Stimulated activated CD8-positive, alpha-beta memory T cell treated with anti-CD3 and anti-CD28 coated beads, Interleukin-7, amount 100 ng/mL, for 1 hour (primary cell): ENCODE results near the gene L1TD1.
"Not testable (repeated sequence)": the region's sequence is repeated elsewhere in the genome, so short reads cannot be mapped to it uniquely, and the experiment has no call there.

Experiments
- DNase-seq, 2 donors: peaks; one replicate each; pipeline ENCODE4 v3.0.0-alpha.2; 2020; ENCODE audit warnings: low read depth in 2 of 2

Gene L1TD1

GRCh38 chr1:62198069-62198780 is 3.6 kb downstream of the L1TD1 start:
- no peak for DNase-seq

DNA sequence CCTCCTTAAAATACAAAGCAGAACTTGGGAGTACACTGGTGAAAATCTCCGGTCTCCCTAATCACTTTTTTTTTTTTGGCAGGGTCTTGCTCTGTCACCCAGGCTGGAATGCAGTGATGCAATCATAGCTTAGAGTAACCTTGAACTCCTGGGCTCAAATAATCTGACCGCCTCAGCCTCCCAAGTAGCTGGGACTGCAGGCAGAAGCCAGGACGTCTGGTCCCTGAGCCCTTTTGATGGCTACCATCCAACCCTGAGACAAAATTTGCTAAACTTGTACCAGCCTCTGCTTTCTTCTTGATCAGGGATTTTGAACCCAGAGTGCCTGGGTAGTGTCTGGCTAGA is 4.1 kb downstream of the L1TD1 start:
- no peak for DNase-seq

- no peak for DNase-seq
Measured at GRCh38 chr1:62207187-62207586, 12.5 kb downstream of the L1TD1 start.

GRCh38 chr1:62208087-62208486 is 13.4 kb downstream of the L1TD1 start:
- no peak for DNase-seq

DNA sequence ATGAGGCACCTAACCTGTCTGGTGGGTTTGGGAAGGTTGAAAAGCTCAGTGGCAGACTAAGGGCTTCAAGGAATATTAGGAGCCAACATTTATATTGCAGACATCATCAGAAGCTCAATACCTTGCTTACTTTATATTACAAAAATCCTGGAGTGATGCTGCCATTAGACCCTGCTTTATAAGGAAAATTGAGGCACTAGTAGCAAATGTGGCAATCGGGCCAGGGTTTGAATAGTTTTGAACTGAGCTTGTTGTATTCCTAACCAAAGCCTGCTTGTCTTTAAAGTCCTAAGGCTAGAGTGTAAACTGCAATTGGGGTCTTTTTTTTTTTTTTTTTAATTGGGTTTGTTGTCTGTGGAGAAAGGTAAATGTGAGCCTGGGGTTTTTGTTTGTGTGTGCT is 14.3 kb downstream of the L1TD1 start:
- no peak for DNase-seq

DNA sequence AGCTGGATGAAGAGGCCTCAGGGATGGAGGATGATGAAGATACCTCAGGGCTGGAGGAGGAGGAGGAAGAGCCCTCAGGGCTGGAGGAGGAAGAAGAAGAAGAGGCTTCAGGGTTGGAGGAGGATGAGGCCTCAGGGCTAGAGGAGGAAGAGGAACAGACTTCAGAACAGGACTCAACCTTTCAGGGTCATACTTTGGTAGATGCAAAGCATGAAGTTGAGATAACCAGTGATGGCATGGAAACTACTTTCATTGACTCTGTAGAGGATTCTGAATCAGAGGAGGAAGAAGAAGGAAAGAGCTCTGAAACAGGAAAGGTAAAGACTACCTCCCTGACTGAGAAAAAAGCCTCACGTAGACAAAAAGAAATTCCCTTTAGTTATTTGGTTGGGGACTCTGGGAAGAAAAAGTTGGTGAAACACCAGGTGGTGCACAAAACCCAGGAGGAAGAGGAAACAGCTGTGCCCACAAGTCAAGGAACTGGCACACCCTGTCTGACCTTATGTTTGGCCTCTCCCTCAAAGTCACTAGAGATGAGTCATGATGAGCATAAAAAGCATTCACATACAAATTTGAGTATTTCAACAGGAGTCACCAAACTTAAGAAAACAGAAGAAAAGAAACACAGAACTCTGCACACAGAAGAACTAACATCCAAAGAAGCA is 15.4 kb downstream of the L1TD1 start:
- DNase-seq: no peak

GRCh38 chr1:62210960-62211359 is 16.3 kb downstream of the L1TD1 start:
- no peak for DNase-seq

DNA sequence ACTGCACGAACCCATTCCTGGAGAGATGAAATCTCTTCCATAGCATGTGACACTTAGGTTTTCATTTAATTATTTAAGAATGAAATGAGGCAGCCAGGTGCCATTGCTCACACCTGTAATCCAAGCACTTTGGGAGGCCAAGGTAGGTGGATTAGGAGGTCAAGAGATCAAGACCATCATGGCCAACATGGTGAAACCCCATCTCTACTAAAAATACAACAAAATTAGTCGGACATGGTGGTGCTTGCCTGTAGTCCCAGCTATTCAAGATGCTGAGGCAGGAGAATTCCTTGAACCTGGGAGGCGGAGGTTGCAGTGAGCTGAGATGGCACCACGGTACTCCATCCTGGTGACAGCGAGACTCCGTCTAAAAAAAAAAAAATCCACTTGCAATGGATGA is 17.8 kb downstream of the L1TD1 start:
- DNase-seq: no peak

DNA sequence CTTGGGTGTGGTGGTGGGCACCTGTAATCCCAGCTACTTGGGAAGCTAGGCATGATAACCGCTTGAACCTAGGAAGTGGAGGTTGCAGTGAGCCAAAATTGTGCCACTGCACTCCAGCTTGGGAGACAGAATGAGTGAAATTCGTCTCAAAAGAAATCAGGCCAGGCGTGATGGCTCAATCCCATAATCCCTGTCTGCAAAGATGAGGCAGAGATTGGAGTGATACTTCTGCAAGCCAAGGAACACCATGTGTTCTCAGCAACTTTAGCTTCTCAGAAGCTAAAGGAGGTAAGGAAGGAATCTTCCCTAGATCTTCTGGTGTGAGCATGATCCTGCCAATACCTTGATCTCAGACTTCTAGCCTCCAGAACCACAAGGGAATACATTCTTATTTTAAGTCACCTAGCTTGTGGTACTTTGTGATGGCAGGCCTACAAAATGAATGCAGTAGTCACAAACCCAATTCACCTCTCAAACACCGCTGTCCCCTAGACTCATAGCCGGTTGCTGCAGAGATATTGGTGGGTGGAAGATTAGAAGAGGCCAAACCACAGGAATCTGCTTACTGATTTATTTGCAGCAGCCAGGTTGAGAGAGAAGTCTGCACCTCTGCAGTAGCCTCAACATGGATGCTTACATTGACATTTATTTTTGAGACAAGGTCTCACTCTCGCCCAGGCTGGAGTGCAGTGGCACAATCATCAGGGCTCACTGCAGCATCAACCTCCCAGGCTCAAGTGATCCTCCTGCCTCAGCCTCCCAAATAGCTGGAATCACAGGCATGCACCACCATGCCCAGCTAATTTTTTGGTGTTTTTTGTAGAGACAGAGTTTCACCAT is 18.6 kb downstream of the L1TD1 start:
- no peak for DNase-seq

DNA sequence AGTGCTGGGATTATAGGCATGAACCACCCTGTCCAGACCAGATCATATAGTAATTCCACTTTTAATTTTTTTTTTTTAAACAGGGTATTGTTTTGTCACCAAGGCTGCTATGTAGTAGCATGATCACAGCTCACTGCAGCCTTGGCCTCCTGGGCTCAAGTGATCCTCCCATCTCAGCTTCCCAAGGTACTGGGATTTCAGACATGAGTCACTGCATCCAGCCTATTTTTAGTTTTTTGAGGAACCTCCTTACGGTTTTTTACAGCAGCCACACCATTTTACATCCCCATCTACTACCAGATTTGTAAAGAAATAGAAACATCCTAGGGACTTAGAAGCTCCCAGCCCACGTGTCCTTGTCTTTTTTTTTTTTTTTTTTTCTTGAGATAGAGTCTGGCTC is 24.0 kb downstream of the L1TD1 start:
- no peak for DNase-seq

- DNase-seq: not testable (repeated sequence)
Measured at GRCh38 chr1:62220456-62220855, 25.8 kb downstream of the L1TD1 start.

GRCh38 chr1:62221171-62221570 is 26.5 kb downstream of the L1TD1 start:
- no peak for DNase-seq

DNA sequence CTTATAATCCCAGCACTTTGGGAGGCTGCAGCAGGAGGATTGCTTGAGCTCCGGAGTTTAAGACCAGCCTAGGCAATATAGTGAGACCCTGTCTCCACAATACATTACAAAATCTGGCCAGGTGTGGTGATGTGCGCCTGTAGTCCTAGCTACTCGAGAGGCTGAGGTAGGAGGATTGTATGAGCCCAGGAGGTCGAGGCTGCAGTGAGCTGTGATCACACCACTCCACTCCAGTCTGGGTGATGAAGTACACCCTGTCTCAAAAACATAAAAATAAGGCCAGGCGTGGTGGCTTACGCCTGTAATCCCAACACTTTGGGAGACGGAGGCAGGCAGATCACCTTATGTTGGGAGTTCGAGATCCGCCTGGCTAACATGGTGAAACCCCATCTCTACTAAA is 27.7 kb downstream of the L1TD1 start:
- DNase-seq: no peak

DNA sequence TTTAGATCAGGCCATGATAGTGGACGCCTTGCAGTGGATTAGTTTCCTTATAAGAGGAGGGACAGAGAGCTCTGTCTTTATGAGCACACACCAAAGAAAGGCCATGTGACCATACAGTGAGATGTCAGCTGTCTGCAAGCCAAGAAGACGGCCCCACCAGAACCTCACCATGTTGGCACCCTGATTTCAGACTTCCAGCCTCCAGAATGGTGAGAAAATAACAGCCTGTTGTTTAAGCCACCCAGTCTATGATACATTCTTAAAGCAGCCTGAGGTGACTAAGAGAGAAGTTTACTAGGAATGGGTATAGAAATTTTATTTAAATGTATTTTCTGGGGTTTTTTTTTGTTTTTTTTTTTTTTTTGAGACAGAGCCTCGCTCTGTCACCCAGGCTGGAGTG is 29.5 kb downstream of the L1TD1 start:
- DNase-seq: no peak

DNA sequence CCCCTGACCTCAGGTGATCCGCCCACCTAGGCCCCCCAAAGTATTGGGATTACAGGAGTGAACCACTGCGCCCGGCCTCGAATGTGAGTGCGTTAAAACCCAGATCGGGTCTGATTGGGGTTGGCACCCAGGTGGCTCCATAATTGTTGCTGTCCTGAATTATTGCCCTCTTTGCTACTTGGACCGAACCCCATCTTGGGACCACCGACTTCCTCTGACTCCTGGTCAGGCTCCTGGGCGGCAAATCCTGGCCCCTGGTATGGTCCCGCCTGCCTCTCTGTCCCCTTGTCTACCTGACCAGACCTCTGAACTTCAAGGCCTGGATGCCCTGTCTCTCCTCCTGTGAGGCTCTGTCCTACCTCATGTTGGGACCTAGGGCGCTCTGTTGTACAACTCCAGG is 32.8 kb downstream of the L1TD1 start:
- no peak for DNase-seq

- no peak for DNase-seq
Measured at GRCh38 chr1:62228136-62228882, 33.7 kb downstream of the L1TD1 start.

GRCh38 chr1:62228883-62229187 is 34.2 kb downstream of the L1TD1 start:
- DNase-seq: no peak

DNA sequence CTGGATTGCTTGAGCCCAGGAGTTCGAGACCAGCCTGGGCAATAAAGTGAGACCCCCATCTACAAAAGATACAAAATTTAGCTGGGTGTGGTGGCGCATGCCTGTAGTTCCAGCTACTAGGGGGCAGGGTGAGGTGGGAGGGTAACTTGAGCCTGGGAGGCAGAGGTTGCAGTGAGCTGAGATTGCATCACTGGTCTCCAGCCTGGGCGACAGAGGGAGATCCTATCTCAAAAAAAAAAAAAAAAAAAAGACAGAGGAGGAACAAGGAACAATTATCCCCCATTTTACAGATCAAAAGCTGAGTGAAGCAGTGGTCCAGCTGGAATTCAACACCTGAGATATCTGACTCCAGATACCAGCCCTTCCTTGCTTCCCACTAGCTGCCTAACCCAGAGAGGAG is 34.8 kb downstream of the L1TD1 start:
- DNase-seq: no peak

- no peak for DNase-seq
Measured at GRCh38 chr1:62229932-62230331, 35.3 kb downstream of the L1TD1 start.

DNA sequence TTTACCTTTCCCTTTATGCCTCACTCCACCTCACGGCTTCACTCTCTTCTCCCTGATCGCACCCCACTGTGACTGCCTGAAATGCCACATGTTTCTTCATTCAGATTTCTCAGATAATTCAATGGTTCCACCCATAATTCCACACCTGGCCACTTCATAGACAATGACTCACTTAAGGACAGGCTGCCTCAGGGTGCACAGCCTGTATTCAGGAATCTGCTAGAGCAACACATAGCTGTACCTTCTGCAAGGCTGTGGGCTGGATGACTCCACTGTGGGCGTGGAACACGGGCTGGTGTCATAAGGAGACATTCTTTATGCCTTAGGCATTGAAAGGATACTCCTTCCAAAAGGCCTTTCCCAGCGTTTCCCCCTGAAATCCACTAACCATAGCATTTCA is 36.1 kb downstream of the L1TD1 start:
- no peak for DNase-seq

DNA sequence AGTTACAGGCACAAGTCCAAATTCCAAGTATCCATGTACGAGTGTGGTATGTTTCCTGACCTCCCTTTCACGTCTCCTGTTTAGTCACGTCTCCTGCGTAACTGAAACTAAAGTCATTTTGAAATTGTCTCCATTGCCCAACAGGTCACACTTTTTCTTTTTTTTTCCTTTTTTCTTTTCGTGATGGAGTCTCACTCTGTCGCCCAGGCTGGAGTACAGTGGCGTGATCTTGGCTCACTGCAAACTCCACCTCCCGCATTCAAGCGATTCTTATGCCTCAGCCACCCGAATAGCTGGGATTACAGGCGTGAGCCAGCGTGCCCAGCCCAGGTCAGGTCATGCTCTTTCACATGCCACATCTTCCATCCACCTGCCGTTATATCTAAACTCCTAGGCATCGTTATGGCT is 38.2 kb downstream of the L1TD1 start:
- DNase-seq: no peak

GRCh38 chr1:62233926-62234450 is 39.3 kb downstream of the L1TD1 start:
- DNase-seq: no peak
